HG03066 (cell line): Measurements from ENCODE around the gene NT5C1A.

ENCODE experiments used
- ATAC-seq: cut with Tn5 transposase; IDR thresholded peaks from one replicate; pipeline ENCODE4 v1.9.1; 2021; ENCODE audit warnings: low read depth; ENCODE audit not compliant: unreplicated experiment

NT5C1A gene

GRCh38 chr1:39690225-39690624 lies 18.3 kb upstream of the NT5C1A start:
- no peak for ATAC-seq

GRCh38 chr1:39689635-39690034 lies 17.7 kb upstream of the NT5C1A start:
- no peak for ATAC-seq

GRCh38 chr1:39689214-39689613 lies 17.3 kb upstream of the NT5C1A start:
- no peak for ATAC-seq

GRCh38 chr1:39688706-39689105 lies 16.8 kb upstream of the NT5C1A start:
- no peak for ATAC-seq

- ATAC-seq, result no peak
Measured at GRCh38 chr1:39687243-39687642, 15.3 kb upstream of the NT5C1A start.

- no peak for ATAC-seq
Measured at GRCh38 chr1:39685071-39685470, 13.2 kb upstream of the NT5C1A start.

- no peak for ATAC-seq
Measured at GRCh38 chr1:39684313-39684664, 12.4 kb upstream of the NT5C1A start.

GRCh38 chr1:39683591-39684312 lies 11.8 kb upstream of the NT5C1A start:
- no peak for ATAC-seq

- no peak for ATAC-seq
Measured at GRCh38 chr1:39681999-39682398, 10.1 kb upstream of the NT5C1A start.

- no peak for ATAC-seq
Measured at GRCh38 chr1:39681294-39681693, 9.4 kb upstream of the NT5C1A start.

GRCh38 chr1:39680751-39681150 lies 8.8 kb upstream of the NT5C1A start:
- no peak for ATAC-seq

GRCh38 chr1:39679821-39680220 lies 7.9 kb upstream of the NT5C1A start:
- no peak for ATAC-seq

GRCh38 chr1:39678889-39679288 lies 7.0 kb upstream of the NT5C1A start:
- ATAC-seq, result no peak

- ATAC-seq, result no peak
Measured at GRCh38 chr1:39677645-39678044, 5.7 kb upstream of the NT5C1A start.

- no peak for ATAC-seq
Measured at GRCh38 chr1:39676948-39677548, 5.1 kb upstream of the NT5C1A start.

- no peak for ATAC-seq
Measured at GRCh38 chr1:39675220-39675619, 3.3 kb upstream of the NT5C1A start.

- ATAC-seq, result no peak
Measured at GRCh38 chr1:39673215-39673614, 1.3 kb upstream of the NT5C1A start.

- no peak for ATAC-seq
Measured at GRCh38 chr1:39672551-39672947, 642 bp upstream of the NT5C1A start.

GRCh38 chr1:39671433-39671792 lies 494 bp downstream of the NT5C1A start:
- ATAC-seq, result no peak

GRCh38 chr1:39670689-39671088 lies 1.2 kb downstream of the NT5C1A start:
- no peak for ATAC-seq

GRCh38 chr1:39668894-39669293 lies 3.0 kb downstream of the NT5C1A start:
- no peak for ATAC-seq

- ATAC-seq, result no peak
Measured at GRCh38 chr1:39668111-39668510, 3.8 kb downstream of the NT5C1A start.

- ATAC-seq, result peak; percentile 76
Measured at GRCh38 chr1:39666772-39667171, 5.1 kb downstream of the NT5C1A start.
